GM12891 (cell line): ENCODE results near the gene PPP1R26.
"Not testable (repeated sequence)": the region's sequence is repeated elsewhere in the genome, so short reads cannot be mapped to it uniquely, and the experiment has no call there.

Source experiments
- DNase-seq: peaks from one replicate; pipeline ENCODE4 v3.0.0; 2011; ENCODE audit warnings: low spot score; ENCODE audit not compliant: insufficient read length
- FAIRE-seq: peaks from 2 replicates; lab custom pipeline; 2011; peaks lifted over from hg19 to GRCh38; lab: Jason Lieb, UNC
- PAX5 ChIP-seq: IDR thresholded peaks from 2 replicates; pipeline ENCODE4 v1.6.1; 2011; ENCODE audit warnings: low read length, moderate library complexity, mild to moderate bottlenecking; ENCODE audit not compliant: insufficient read depth, severe bottlenecking
- POLR2A ChIP-seq: IDR thresholded peaks from 2 replicates; pipeline ENCODE4 v1.6.1; 2011; ENCODE audit warnings: low read depth, low read length, control low read depth
- POLR2AphosphoS5 ChIP-seq: IDR thresholded peaks from 2 replicates; pipeline ENCODE4 v1.6.1; 2011; ENCODE audit warnings: low read depth, low read length, control low read depth
- POU2F2 ChIP-seq: IDR thresholded peaks from 2 replicates; pipeline ENCODE4 v1.6.1; 2011; ENCODE audit warnings: low read depth, mild to moderate bottlenecking, control low read depth, low read length, moderate library complexity
- SPI1 ChIP-seq: IDR thresholded peaks from 2 replicates; pipeline ENCODE4 v1.6.1; 2011; ENCODE audit warnings: low read depth, low read length, control low read depth
- TAF1 ChIP-seq: IDR thresholded peaks from 2 replicates; pipeline ENCODE4 v1.6.1; 2011; ENCODE audit warnings: low read depth, low read length, control low read depth

Gene PPP1R26

GRCh38 chr9:135512904-135513303 lies 33.3 kb downstream of the PPP1R26 start:
- no peak for DNase-seq
- TF ChIP-seq TAF1, result no peak
- TF ChIP-seq POLR2A, result no peak

GRCh38 chr9:135513351-135513846 lies 33.8 kb downstream of the PPP1R26 start:
- no peak for DNase-seq
- no peak for FAIRE-seq
- no peak for TF ChIP-seq SPI1
- TF ChIP-seq POU2F2, result no peak

More at GRCh38 chr9:135512904-135513303, 33.3 kb downstream of the PPP1R26 start:
- FAIRE-seq, result no peak

GRCh38 chr9:135513906-135514305 lies 34.3 kb downstream of the PPP1R26 start:
- FAIRE-seq, result not testable (repeated sequence)

GRCh38 chr9:135514342-135515082 lies 34.9 kb downstream of the PPP1R26 start:
- FAIRE-seq (no peak), DNase-seq (no peak)
- no peak for TF ChIP-seq POU2F2

More at GRCh38 chr9:135513906-135514305, 34.3 kb downstream of the PPP1R26 start:
- not testable (repeated sequence) for DNase-seq

DNA sequence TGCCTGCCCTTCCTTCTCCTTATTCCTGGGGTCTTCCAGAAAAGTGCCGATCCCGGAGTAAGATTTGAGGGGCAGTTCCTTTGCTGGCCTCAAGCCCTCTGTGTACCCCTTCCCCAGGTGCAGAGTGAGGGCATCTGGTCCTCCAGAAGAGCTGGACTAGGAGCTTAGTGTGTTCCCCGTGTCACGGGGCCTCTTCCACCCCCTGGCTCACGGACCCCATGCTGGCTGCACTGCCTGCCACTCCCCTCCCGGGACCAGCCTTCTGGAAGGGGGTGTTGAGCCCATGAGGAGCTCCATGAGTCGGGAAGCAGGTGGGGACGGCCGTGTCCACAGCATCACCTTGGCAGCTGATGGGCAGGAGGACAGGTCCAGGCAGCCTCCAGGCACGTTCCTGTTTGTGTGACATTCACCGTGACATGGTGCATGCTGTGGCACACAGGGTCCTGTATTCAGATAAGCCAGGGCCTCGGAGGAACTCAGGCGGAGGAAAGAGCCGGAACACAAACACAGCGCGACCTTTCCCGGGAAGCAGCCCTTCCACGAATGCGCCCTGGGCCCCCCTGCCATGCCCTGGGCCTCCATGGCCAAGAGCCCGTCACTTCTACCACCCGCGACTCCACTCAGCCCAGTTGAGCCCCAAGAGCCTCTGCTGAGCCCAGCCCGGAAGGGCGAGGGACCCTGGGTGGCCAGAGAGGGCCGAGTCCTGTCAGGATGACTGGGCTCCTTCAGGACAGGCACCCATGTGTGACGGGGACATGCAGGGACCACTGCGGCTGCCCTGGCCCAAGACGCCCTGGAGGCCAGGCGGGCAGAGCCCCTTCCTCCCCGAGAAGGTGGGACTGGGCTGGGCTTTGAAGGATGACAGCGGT lies 35.7 kb downstream of the PPP1R26 start:
- DNase-seq (no peak), FAIRE-seq (no peak)
- TF ChIP-seq POU2F2 (no peak), POLR2A (no peak), PAX5 (no peak), POLR2AphosphoS5 (no peak), SPI1 (no peak), TAF1 (no peak)

- DNase-seq (no peak), FAIRE-seq (no peak)
- TF ChIP-seq SPI1 (no peak), POLR2A (no peak), PAX5 (no peak)
Measured at GRCh38 chr9:135516132-135516860, 36.7 kb downstream of the PPP1R26 start.

DNA sequence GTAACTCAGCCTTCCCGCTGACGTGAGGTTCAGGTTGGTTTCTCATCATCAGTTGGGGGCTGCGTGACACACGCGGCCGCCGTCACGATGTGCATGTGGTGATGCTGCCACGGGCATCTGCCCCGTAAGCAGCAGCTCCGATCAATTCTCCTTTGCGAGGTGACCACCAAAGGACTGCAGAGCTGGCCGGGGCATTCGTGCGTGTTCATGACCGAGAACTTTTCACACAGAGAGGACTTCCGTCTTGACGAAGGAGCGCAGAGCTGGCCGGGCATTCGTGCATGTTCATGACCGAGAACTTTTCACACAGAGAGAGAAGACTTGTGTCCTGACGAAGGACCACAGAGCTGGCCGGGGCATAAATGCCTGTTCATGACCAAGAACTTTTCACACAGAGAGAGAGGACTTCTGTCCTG lies 37.8 kb downstream of the PPP1R26 start:
- TF ChIP-seq POLR2AphosphoS5 (no peak), POU2F2 (no peak), POLR2A (no peak), PAX5 (no peak), SPI1 (no peak), TAF1 (no peak)
- DNase-seq, result no peak
- no peak for FAIRE-seq

GRCh38 chr9:135519179-135519971 lies 39.8 kb downstream of the PPP1R26 start:
- DNase-seq (no peak), FAIRE-seq (no peak)
- TF ChIP-seq POLR2A (no peak), POLR2AphosphoS5 (no peak), POU2F2 (no peak), TAF1 (no peak), SPI1 (no peak), PAX5 (no peak)

DNA sequence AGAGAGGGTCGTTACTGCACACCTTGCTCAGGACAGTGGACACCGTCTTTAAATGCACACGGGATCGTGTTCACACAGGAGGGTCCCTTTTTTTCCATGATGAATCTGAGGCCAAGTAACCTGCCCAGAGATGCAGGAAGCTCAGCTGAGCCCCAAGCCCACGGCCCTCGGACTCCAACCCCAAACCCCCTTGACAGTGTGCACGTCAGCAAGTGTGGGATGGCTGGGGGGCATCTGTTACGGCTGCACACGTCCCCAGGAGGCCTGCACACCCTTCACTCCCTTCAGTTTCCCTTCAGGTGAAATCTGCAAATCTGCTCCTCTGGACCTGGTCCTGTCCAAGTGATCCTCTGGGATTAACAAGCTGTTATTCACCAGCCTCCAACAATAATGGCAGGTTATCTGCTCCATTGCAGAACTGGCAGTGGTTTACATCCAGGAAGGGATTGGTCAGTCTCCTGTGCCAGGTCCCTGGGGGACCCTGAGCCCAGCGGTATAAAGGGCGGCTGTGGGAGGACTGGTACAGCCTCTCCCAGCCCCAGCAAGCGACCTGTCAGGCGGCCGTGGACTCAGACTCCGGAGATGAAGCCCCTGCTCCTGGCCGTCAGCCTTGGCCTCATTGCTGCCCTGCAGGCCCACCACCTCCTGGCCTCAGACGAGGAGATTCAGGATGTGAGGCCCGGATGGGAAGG lies 41.5 kb downstream of the PPP1R26 start, which contains the start of gene LCN1:
LCN1 (plus strand) TSS at position 525 of the 692 bp plus-strand sequence; CDS start at position 583, 58 bp downstream.
- no peak for DNase-seq
- FAIRE-seq, result no peak
- no peak for TF ChIP-seq POLR2AphosphoS5
- no peak for TF ChIP-seq POU2F2
- TF ChIP-seq POLR2A, result no peak
- TF ChIP-seq TAF1, result no peak
- TF ChIP-seq SPI1, result no peak
